ENCODE data around the gene ST7. TPM values are rescaled to one million over a fixed set of nuclear protein-coding genes. Genes with fewer than 3 reads are reported as not detected.

ST7 gene
- total RNA-seq, 2 experiments from 2014 or later = 9.6 to 10.7 TPM

- CTCF ChIA-PET (ENCODE audit: unreplicated experiment) = no interaction called here
Measured at GRCh38 chr7:117012284-117012683, 59.0 kb downstream of the ST7 start.

GRCh38 chr7:117012696-117013095 lies 59.4 kb downstream of the ST7 start:
- Histone ChIP-seq H3K9me2 (ENCODE audit: insufficient read depth, low read length) (no peaks in the 10 kb centered on the region), H3K9me3 (ENCODE audit: low read length) (no peaks in the 10 kb centered on the region), H3K27ac (ENCODE audit: low read depth, low read length, poor library complexity, severe bottlenecking) (no peak overlapping the region), H4K20me1 (ENCODE audit: insufficient read depth, low read length) (peaks cover 7% of the 10 kb centered on the region; the same call in 1 of the 2 replicates), H3K79me2 (ENCODE audit: insufficient read depth, low read depth, low read length) (no peaks in the 10 kb centered on the region), H3K36me3 (ENCODE audit: insufficient read depth, low read length) (no peaks in the 10 kb centered on the region), H3K4me3 (ENCODE audit: low read depth, low read length, poor library complexity, severe bottlenecking) (no peak overlapping the region), H3K4me1 (ENCODE audit: insufficient read depth, low read length, poor library complexity, severe bottlenecking) (no peaks in the 10 kb centered on the region), H3K4me2 (ENCODE audit: low read length) (no peak overlapping the region), H2AFZ (ENCODE audit: low read length) (no peak overlapping the region)
- peak; percentile 9 for DNase-seq (ENCODE audit: low spot score)
- TF ChIP-seq EZH2phosphoT487 (IDR thresholded peaks at IDR 0.05; ENCODE audit: borderline replicate concordance, low read depth, low read length) = no peak
- TF ChIP-seq CTCF (conservative IDR thresholded peaks at IDR 0.05; ENCODE audit: low read length) = peak; percentile 62
- CTCF ChIA-PET (ENCODE audit: unreplicated experiment) = no interaction called here
- intact Hi-C loops (cut with micrococcal nuclease; ENCODE audit: unreplicated experiment) = no loop called here
- POLR2A ChIA-PET = interaction anchor here (0.6 to 1.5 kb wide), 2 partner anchors 14 to 65 kb away, joined by 3 to 6 read pairs; no protein-coding TSS in a partner anchor
- no TSS peak for BruUV-seq (replicated peaks)

More at GRCh38 chr7:117012284-117012683, 59.0 kb downstream of the ST7 start:
- Histone ChIP-seq H3K4me3 (ENCODE audit: low read depth, low read length, poor library complexity, severe bottlenecking) (no peak overlapping the region), H3K4me1 (ENCODE audit: insufficient read depth, low read length, poor library complexity, severe bottlenecking) (no peaks in the 10 kb centered on the region), H3K79me2 (ENCODE audit: insufficient read depth, low read depth, low read length) (no peaks in the 10 kb centered on the region), H3K9me3 (ENCODE audit: low read length) (no peaks in the 10 kb centered on the region), H4K20me1 (ENCODE audit: insufficient read depth, low read length) (peaks cover 11% of the 10 kb centered on the region; the same call in 1 of the 2 replicates), H2AFZ (ENCODE audit: low read length) (no peak overlapping the region), H3K27ac (ENCODE audit: low read depth, low read length, poor library complexity, severe bottlenecking) (no peak overlapping the region), H3K4me2 (ENCODE audit: low read length) (no peak overlapping the region), H3K9me2 (ENCODE audit: insufficient read depth, low read length) (no peaks in the 10 kb centered on the region), H3K36me3 (ENCODE audit: insufficient read depth, low read length) (no peaks in the 10 kb centered on the region)
- DNase-seq (ENCODE audit: low spot score) = no peak
- BruUV-seq (replicated peaks) = no TSS peak
- intact Hi-C loops (cut with micrococcal nuclease; ENCODE audit: unreplicated experiment) = no loop called here
- no peak for TF ChIP-seq CTCF (conservative IDR thresholded peaks at IDR 0.05; ENCODE audit: low read length)
- TF ChIP-seq EZH2phosphoT487 (IDR thresholded peaks at IDR 0.05; ENCODE audit: borderline replicate concordance, low read depth, low read length) = no peak
- POLR2A ChIA-PET = interaction anchor here (0.7 to 1.5 kb wide), 3 partner anchors 10 to 21 kb away, joined by 3 to 6 read pairs (median 3); no protein-coding TSS in a partner anchor

- TF ChIP-seq EZH2phosphoT487 (IDR thresholded peaks at IDR 0.05; ENCODE audit: borderline replicate concordance, low read depth, low read length) (no peak), CTCF (conservative IDR thresholded peaks at IDR 0.05; ENCODE audit: low read length) (no peak)
- Histone ChIP-seq H3K27ac (ENCODE audit: low read depth, low read length, poor library complexity, severe bottlenecking) (no peak overlapping the region), H4K20me1 (ENCODE audit: insufficient read depth, low read length) (peaks cover 6% of the 10 kb centered on the region; the same call in 1 of the 2 replicates), H2AFZ (ENCODE audit: low read length) (no peak overlapping the region), H3K9me2 (ENCODE audit: insufficient read depth, low read length) (no peaks in the 10 kb centered on the region), H3K4me2 (ENCODE audit: low read length) (no peak overlapping the region), H3K36me3 (ENCODE audit: insufficient read depth, low read length) (no peaks in the 10 kb centered on the region), H3K4me1 (ENCODE audit: insufficient read depth, low read length, poor library complexity, severe bottlenecking) (no peaks in the 10 kb centered on the region), H3K9me3 (ENCODE audit: low read length) (no peaks in the 10 kb centered on the region), H3K4me3 (ENCODE audit: low read depth, low read length, poor library complexity, severe bottlenecking) (no peak overlapping the region), H3K79me2 (ENCODE audit: insufficient read depth, low read depth, low read length) (no peaks in the 10 kb centered on the region)
- no TSS peak for BruUV-seq (replicated peaks)
- CTCF ChIA-PET (ENCODE audit: unreplicated experiment) = no interaction called here
- POLR2A ChIA-PET = no interaction called here
- intact Hi-C loops (cut with micrococcal nuclease; ENCODE audit: unreplicated experiment) = no loop called here
- no peak for DNase-seq (ENCODE audit: low spot score)
Measured at GRCh38 chr7:117014099-117014656, 60.9 kb downstream of the ST7 start.

Data from OCI-LY7 (cell line).